Stimulated activated CD4-positive, alpha-beta T cell treated with anti-CD3 and anti-CD28 coated beads, Interleukin-12 subunit alpha, Interleukin-12 subunit beta, amount 100 ng/mL, for 24 hours (primary cell): ENCODE measurements around the gene GYG2.
"Not testable (repeated sequence)": the region's sequence is repeated elsewhere in the genome, so short reads cannot be mapped to it uniquely, and the experiment has no call there.

Experiments used
- DNase-seq, 2 experiments: peaks; one replicate each; pipeline ENCODE4 v3.0.0-alpha.2; 2020; ENCODE audit warnings: low read depth in 2 of 2

Gene GYG2

DNA sequence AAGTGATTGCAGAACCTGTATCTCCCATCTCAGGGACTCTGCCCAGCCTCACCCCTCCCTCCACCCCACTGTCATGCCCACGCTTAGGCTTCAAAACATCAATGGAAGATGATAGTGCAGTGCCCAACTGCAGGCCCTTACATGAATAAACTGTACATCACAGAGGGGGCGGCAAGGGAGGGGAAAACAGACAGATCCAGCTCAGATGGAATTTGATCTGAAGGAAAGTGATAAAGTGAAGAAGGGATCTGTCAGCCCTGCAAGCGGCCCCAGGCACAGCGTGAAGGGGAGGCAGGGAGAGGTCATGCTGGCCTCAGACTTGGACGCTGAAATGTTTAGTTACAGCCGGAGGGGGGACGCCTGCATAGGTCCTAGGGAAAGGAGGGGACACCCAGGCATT lies 38.5 kb downstream of the GYG2 start:
- no peak for DNase-seq

DNA sequence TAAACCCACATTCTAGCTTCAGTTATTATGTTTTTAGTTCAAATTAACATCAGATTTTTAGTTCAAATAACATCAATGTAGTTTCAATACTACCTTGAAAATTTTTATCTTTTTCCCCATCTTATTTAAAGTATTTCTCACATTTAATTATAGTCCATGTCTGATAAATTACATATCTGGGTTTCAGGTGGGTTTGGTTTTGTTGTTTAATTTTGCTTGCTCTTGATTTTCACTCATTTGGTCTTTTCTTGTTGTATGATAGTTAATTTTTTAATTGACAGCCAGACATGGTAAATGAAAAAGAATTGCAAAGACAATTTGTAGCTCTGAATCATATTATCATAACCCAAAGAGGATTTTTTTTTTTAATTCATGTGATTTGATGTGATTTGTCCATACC lies 41.9 kb downstream of the GYG2 start:
- DNase-seq = no peak

DNA sequence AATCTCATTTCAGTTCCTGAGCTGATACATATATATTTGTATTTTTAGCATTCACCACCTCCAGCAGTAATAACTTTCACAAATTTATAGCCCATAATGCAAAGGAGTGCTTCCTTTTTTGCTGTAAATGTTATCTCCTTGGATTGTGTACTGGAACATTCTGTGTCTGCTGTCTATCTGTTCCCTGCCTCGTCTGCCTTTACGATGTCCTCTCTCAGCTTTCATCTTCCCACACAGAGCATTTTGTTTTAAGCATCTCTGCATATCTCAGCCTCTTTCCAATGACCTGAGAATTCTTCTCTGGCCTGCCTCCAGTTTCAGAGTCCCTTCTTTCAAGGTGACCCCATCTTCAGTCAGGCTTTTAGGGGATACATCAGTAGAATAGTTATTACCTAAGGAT lies 43.1 kb downstream of the GYG2 start:
- DNase-seq = no peak

DNA sequence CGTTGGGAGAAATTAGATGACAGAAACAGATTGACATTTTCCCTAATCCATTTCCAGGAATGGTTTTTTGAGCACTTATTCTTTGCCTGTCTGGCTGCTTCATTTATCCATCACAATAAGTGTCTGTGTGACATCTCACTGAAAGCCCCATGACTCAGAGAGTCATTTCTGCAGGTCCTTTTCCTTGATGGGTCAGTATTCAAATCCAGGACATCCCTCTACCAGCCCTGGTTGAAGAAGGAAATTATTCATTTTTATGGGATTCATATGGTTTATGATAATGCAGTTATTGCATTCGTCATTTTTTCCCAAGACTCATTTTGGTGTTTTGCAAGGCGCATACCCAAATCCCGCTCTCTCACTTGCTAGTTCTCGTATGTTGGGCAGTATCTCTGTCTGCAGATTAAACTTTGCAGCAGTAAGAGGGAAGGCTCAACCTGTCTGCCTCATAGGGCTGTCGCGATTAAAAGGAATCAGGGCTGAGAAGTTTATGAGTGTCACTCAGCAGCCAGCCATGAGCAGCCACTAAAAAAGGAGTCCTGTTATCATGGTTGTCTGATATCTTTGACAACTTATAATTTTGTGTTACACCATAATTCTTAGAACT lies 44.0 kb downstream of the GYG2 start:
- no peak for DNase-seq

DNA sequence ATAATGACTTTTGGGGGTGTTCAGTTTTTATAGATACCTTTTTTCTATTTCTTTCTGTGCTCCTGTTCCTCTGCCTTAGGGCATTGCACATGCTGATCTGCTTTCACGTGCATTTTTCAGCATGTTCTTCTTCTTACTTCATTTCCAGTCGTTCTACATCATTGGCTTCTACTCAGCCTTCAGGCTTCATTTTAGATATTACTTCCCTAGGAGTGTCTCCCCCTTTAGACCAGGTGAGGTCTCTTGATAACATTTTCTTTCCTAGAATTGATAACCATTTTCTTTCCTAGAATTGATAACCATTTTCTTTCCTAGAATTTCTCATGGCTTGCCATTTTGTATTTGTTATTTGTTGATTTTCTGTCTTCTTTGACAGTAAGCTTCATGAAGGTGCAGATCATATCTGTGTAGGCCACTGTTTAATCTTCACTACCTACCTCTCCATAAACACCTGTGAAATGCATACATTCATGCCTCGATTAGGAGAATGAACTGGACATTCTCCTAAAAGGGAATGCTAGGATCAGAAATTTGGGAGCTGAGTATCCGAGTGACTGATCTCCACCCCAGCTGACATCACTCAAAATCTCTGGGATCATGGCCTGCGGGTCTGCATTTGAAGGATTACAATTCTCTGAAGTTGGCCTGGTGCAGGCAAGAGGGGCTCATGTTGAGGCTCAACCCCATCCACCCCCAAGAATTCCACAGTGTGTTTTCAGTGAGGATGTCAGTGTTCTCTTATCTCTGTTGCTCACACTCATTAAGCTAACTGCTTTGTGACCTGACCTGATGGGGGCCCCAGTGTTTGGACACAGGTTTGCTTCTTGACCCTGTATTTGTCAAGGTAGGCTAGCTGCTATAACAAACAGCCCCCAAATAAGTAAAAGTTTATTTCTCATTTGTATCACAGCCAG lies 45.7 kb downstream of the GYG2 start:
- no peak for DNase-seq

DNA sequence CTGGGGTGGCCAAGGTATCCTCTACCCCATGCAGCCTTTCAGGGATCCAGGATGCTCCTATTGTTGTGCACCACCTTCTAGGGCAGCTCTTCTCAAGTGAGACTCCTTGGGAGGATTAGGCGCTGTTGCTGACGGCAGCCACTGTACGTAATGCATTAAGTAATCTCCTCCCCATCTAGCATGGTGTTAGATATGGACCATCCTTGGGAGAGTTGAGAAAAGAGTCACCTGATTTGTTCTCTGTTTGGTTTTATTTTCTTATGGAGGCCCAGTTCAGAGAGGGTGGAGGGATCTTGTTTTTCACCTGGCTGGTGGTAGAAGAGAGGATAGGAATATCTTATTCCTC lies 46.4 kb downstream of the GYG2 start:
- no peak for DNase-seq

DNA sequence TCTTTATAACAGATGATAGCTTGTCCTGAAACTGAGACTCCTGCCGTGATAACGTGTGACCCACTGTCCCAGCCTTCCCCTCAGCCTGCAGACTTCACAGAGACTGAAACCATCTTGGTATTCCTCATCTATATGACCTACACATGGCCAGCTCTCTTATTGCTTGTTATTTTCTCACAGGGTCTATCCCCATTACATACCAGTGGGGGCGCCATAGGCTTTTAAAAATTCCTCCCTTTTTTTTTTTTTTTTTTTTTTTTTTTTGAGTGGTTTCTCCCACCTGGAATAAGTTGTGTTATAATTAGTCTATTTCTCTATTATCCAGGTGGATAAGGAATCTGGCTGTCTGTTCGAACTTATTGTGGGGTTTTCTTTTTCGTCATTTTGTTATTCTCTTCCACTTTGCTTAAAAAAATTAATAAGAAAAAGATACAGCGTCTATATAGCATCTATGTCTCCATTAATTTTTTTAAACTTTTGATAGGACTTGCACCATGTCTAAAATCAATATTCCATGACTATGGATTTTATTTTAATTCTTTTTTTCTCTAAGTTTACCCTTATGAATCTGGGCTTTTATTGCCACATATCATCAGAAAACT lies 47.2 kb downstream of the GYG2 start:
- no peak for DNase-seq

DNA sequence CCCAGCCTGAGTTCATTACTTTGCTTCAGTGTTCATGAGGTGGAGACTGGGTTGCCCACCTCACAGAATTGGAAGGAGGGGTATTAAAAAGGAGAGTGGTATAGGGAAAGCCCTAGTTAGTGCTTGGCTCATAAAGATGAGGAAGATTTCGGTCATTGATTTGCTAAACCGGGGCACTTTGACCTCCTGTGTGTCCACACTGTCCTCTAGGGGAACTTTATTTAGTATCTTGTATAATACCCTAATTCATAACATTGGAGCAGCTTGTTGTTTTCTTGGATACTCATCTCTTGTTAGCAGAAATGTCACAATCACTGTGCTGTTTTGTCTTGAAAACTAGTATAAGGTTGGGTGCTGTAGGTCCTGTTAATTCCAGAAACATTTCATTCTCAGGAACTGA lies 49.8 kb downstream of the GYG2 start:
- DNase-seq = no peak

DNA sequence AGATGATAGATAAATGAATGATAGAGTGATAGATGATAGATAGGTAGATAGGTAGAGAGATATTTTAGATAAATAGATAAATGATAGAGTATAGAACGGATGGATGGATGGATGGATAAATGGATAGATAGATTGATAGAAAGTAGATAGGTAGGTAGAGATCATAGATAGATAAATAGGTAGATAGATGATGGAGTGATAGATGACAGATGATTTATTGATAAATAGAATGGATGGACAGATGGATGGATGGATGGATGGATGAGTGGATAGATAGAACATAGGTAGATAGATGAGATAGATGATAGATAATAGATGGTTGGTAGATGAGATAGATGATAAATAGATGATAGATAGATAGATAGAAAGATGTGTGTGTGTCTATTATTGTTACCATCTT lies 50.9 kb downstream of the GYG2 start:
- no peak for DNase-seq

DNA sequence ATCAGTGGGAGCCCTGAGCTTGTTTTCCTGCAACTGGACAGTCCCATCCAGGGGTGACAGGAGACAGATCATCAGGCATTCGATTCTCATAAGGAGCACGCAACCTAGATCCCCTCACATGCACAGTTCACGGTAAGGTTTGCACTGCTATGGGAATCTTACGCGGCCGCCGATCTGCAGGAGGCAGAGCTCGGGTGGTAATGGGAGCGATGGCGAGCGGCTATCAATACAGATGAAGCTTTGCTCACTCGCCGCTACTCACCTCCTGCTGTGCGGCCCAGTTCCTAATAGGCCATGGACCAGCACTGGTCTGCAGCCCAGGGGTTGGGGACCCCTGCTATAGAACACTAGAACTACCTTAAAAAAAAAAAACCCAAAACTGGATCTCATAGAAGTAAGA lies 55.0 kb downstream of the GYG2 start:
- no peak for DNase-seq

DNA sequence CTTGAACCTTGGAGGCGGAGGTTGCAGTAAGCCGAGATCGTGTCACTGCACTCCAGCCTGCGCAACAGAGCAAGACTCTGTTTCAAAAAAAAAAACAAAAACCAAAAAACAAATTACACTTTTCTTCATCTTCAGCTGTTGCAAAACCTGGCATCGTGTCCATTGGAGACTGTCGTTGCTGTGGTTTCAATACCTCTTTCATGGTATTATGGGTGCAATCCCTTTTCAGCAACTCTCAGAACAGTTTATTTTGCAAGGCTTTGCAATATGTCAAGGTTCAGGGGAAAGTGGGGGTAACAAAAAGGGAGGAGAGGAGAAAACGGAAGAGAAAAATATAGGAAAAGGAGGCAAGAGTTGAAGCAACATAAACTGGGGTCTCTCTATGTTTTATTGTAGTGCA lies 59.6 kb downstream of the GYG2 start:
- no peak for DNase-seq

DNA sequence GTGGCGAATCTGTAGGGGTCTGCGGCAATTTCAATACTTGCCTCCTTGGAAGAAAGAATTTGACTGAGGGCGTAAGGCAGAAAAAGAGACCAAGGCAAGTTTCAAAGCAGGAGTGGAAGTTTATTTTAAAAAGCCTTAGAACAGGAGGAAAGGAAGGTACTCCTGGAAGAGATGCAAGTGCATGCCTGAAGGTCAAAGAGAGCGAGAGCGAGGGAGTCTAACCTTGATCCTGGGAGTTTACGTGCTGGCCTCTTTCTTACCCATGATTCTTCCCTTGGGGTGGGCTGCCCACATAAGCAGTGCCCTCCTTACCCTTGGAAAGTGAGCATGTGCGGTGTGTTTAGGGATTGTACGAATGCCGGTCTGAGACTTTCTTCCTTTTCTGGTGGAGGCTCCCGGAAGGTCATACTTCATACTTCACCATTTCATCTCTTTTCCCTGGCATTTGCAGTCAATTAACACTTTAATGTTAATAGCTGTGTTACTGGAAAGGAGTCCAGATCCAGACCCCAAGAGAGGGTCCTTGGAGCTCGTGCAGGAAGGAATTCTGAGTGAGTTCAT lies 60.4 kb downstream of the GYG2 start:
- DNase-seq = no peak

DNA sequence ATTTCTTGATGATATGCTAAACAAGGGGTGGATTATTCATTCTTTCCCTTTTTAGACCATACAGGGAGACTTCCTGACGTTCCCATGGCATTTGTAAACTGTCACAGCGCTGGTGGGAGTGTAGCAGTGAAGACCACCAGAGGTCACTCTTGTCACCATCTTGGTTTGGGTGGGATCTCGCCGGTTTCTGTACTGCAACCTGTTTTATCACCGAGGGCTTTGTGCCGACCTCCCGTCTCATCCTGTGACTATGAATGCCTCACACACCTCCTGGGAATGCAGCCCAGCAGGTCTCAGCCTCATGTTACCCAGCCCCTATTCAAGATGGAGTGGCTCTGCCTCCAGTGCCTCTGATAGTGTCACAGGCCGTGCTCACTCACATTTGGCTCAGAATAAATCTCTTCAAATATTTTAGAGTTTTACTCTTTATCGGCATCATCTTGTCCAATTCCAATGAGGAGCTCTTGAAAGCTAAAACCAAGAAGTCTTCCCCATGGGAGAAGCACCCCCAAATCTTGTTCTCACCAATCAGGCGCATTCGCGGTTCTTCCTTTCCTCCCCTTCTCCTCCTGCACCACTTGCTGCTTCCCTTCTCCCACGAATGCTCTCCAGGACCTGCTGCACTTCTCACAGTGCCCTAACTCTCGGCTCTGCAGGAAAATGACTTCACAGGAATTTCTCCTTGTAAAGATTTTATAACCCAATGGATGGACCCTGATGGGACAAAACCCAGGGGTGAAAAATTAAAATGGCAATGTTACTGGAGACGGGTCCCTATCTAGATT lies 61.2 kb downstream of the GYG2 start:
- DNase-seq = not testable (repeated sequence)

DNA sequence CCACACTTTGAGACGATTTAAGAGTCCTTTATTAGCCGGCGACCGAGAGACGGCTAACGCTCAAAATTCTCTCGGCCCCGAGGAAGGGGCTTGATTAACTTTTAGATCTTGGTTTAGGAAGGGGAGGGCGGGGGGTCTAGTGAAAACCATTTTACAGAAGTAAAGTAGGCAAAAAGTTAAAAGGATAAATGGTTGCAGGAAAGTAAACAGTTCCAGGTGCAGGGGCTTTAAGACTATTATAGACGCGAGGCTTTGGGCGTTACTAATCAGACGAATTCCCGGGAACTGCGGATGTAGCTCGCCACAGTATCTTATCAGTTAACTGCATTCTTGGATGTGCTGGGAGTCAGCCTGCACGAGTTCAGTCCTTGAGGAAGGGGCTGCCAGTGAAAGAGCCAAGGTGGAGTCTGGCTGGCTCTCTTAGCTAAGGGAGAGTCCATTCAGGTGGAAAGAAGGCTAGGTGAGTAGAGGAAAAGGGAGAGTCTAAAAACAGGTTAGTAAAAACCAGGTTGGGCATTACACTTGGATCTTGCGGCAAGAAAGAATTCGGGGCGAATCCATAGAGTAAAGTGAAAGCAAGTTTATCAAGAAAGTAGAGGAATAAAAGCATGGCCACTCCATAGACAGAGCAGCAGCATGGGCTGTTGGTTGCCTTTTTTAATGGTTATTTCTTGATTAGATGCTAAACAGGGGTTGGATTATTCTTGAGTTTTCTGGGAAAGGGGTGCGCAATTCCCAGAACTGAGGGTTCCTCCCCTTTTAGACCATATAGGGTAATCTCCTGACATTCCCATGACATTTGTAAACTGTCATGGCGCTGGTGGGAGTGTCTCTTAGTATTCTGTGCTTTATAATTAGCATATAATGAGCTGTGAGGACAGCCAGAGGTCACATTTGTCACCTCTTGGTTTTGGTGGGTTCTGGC lies 62.1 kb downstream of the GYG2 start:
- DNase-seq = not testable (repeated sequence)

DNA sequence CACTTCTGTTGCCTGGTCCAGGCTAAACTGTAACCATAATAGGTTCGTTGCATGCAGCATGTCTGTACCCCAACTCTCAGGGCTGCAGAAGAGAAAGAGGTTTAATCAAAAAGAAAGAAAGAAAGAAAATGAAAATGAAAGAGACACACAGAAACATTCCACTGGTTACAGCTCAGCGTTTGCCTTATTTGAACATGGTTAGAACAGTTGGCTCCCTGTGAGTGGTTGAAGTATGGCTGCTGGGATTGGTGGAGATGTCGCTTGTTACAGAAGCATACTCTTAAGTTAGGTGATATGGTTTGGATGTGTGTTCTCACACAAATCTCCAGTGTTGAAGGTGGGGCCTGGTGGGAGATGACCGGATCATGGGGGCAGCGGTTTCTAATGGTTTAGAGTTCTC lies 64.1 kb downstream of the GYG2 start:
- DNase-seq = no peak

DNA sequence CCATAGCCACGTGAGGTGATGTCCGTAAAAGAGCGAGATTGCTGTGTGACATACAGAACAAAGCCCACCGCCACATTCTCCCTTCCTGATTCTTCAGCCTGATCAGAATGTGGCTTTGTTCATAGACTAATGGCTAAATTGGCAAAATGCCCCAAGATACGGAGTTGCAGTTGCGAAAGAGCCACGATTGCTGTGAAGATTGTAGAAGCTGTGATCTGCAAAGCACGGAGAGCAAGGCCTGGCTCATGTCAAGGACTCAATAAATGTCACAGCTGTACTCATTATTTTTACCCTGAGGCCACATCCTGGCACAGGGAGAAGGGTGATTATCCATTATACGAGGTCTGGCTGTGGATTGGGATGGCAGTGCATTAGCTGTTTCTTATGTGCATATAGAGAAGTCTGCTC lies 66.2 kb downstream of the GYG2 start:
- no peak for DNase-seq

DNA sequence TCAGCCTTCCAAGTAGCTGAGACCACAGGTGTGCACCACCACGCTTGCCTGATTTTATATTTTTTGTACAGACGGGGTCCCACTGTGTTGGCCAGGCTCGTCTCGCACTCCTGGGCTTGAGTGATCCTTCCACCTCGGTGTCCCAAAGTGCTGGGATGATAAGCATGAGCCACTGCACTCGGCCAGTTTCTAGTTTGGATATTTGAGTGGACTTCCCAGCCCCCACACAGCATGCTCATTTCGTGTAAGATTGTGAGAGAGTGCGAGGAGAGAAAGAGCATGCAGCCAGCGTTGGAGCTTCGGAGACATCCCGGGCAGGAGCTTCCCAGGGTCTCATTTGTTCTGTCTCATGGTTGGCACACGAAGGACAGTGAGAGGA lies 68.6 kb downstream of the GYG2 start:
- DNase-seq = no peak

DNA sequence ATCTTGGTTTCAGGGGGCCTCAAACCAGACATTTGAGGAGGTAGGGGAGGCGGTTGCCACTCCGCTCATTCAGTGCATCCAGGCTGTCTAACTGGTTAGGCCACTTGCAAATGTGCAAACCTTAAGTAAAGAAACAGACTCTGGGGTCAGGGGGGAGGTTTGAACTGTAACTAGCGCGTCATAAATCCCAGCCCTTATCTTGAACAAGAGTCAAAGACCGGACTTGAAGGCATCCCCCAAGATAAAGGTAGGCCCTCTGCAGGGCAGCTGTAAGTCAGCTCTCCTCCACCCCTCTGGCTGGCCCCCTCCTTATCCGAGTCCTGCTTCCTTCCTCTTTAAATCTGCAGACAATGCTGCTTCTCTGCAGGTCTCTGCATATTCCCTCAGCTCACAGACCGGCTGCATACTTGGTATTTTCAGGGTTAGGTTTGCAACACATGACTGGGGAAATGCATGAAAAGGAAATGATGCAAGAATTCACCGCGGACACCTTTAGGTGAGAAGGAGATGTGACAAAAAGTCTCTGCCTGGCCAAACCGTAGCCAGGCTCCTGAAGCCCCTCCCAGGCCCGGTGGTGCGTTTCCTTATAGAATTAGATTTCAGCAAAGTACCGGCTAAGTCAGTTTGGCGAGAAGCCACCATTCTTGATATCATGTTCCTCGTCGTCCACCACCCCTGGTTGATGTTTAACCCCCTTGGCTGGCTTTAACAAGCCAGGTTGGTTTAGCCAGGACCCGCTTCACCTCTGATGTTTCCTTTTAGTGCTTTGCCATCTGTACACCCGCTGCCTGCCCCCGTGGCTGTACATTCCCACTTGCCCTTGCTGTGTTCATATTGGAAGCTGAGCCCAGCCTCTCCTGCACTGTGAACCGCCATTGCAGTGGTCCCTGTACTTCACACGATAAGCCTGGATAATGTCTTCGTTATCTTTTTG lies 69.2 kb downstream of the GYG2 start:
- DNase-seq = not testable (repeated sequence)

DNA sequence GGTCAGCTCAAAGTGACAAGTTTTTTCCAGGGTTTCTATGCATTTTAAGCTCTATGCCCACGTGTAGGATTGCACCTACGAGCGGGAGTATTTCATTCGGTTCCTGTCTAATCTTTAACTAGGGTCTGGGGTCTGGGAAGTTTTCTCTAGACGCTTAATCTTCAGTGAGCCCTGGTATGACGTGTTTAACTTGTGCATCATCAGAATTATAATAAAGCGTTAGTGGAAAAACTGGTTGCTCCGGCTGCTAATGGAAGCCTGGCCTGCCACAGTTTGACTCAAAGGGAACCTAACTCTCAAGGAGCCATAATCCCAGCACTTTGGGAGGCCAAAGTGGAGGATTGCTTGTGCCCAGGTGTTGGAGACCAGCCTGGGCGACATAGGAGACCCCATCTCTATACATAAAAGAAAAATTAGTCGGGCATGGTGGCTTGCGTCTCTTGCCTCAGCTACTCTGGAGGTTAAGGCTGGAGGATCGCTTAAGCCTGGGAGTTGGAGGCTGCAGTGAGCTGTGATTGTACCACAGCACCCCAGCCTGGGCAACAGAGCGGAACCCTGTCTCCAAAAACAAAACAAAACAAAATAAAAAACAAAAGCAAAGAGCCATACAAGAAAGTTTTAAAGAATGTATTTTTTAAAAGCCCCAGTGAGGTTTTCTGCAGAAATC lies 70.2 kb downstream of the GYG2 start:
- DNase-seq = no peak
